Measurements from ENCODE around the gene TOGARAM2. TPM values are rescaled to one million over a fixed set of nuclear protein-coding genes. Genes with fewer than 3 reads are reported as not detected.

The TOGARAM2 gene
- total and polyA plus RNA-seq, 10 donors = 3.0 to 19.9 (median 8.6) TPM

DNA sequence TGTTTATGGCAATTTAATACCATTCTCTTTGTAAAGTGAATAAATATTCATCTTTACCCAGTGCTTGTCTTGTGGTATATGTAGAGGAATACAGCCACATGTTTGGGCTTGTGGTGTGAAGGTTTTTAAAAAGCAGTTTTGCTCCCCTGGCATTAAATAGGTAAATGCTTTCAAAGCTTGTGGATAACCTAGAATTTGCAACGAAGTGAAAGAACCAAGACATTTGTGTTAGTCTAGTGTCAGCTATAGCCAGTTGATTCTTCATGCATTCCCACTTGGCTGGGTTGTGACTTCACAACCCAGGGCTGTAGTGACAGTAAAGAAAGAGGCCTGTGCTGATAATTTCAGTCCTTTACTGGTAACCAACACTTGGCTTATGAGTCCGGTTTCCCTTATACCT, 32.9 kb upstream of the TOGARAM2 start:
- no peaks in the 10 kb centered on the region for H3K27me3 ChIP-seq (replicated peaks in 1 of 7)
- TF ChIP-seq POLR2A (IDR thresholded peaks at IDR 0.05) (no peak), POLR2AphosphoS5 (IDR thresholded peaks at IDR 0.05) (no peak)
- TF ChIP-seq, protein P1, sequence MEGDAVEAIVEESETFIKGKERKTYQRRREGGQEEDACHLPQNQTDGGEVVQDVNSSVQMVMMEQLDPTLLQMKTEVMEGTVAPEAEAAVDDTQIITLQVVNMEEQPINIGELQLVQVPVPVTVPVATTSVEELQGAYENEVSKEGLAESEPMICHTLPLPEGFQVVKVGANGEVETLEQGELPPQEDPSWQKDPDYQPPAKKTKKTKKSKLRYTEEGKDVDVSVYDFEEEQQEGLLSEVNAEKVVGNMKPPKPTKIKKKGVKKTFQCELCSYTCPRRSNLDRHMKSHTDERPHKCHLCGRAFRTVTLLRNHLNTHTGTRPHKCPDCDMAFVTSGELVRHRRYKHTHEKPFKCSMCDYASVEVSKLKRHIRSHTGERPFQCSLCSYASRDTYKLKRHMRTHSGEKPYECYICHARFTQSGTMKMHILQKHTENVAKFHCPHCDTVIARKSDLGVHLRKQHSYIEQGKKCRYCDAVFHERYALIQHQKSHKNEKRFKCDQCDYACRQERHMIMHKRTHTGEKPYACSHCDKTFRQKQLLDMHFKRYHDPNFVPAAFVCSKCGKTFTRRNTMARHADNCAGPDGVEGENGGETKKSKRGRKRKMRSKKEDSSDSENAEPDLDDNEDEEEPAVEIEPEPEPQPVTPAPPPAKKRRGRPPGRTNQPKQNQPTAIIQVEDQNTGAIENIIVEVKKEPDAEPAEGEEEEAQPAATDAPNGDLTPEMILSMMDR (IDR thresholded peaks at IDR 0.05 in 8 of 11, conservative IDR thresholded peaks at IDR 0.05 in 3 of 11) = no peak
- H3K36me3 ChIP-seq = peaks cover 0 to 69% (median 51%) of the 10 kb centered on the region in 6 donors
- no peak for DNase-seq
- no peak overlapping the region for H3K27ac ChIP-seq
- WGBS, 5 donors = 91 to 98% (median 94%) methylated on average over 2 of the region's 2 CpGs
- peaks cover 0 to 18% (median 3%) of the 10 kb centered on the region in 6 donors for H3K4me1 ChIP-seq
- H3K9me3 ChIP-seq = peaks cover 0 to 11% (median 4%) of the 10 kb centered on the region in 8 donors
- H3K4me3 ChIP-seq = no peak overlapping the region
- intact Hi-C loops (cut with DNase I; ENCODE audit: low total_unique reads) = no loop called here

DNA sequence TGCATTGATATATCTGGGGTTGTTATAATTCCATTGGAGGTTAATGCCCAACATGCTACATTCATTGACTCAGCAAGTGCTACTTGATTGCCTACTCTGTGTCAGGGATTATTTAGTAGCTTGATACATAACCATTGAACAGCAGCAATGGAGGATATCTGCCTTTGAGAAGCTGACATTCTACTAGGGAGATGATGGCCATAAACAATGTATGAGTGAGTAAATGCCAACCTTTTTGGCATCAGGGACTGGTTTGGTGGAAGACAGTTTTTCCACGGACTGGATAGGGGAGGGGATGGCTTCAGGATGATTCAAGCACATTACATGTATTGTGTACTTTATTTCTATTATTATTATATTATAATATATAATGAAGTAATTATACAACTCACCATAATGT, 31.9 kb upstream of the TOGARAM2 start:
- Histone ChIP-seq H3K4me3 (no peak overlapping the region), H3K27ac (no peak overlapping the region), H3K9me3 (peaks cover 0 to 11% (median 4%) of the 10 kb centered on the region in 8 donors), H3K4me1 (peaks cover 0 to 23% (median 3%) of the 10 kb centered on the region in 6 donors), H3K36me3 (peaks cover 0 to 59% (median 44%) of the 10 kb centered on the region in 6 donors), H3K27me3 (replicated peaks in 1 of 7) (no peaks in the 10 kb centered on the region)
- TF ChIP-seq POLR2A (IDR thresholded peaks at IDR 0.05) (no peak), POLR2AphosphoS5 (IDR thresholded peaks at IDR 0.05) (no peak)
- TF ChIP-seq, protein P1 (IDR thresholded peaks at IDR 0.05 in 8 of 11, conservative IDR thresholded peaks at IDR 0.05 in 3 of 11) = no peak
- intact Hi-C loops (cut with DNase I; ENCODE audit: low total_unique reads) = no loop called here
- 90 to 100% (median 100%) methylated on average over 1 of the region's 1 CpG for WGBS, 5 donors
- no peak for DNase-seq

DNA sequence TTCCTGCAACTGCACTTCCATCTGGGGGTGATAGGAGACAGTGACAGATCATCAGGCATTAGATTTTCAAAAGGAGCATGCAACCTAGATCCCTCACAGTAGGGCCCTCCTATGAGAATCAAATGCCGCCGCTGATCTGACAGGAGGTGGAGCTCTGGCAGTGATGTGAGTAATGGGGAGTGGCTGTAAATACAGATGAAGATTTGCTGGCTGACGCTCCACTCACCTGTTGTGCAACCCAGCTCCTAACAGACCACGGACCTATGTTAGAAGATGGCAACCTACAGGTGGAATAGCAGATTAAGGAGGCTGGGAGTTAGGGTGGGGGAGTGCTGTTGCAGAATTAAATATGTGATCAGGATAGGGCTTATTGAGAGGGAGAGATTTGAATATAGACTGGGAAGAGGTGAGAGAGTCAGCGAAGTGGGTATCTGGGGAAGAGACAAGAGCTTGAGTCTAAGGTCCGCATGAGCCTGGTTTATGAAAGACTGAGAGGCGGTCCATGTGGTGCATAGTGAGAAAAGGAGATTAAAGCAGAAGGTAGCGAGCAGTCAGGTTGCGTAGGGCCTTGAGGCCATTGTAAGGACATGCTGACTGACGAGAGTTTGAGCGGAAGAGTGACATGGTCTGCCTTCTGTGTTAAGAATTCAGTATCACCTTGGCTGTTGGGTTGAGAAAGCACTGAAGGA, 31.3 kb upstream of the TOGARAM2 start:
- Histone ChIP-seq H3K4me1 (peaks cover 0 to 23% (median 3%) of the 10 kb centered on the region in 6 donors), H3K27ac (peak overlapping the region in 1 of 8 donors; percentile 87), H3K27me3 (replicated peaks in 1 of 7) (no peaks in the 10 kb centered on the region), H3K4me3 (no peak overlapping the region), H3K9me3 (peaks cover 0 to 11% (median 4%) of the 10 kb centered on the region in 8 donors), H3K36me3 (peaks cover 0 to 53% (median 38%) of the 10 kb centered on the region in 6 donors)
- TF ChIP-seq POLR2AphosphoS5 (IDR thresholded peaks at IDR 0.05) (no peak), POLR2A (IDR thresholded peaks at IDR 0.05) (no peak)
- TF ChIP-seq, protein P1 (IDR thresholded peaks at IDR 0.05 in 8 of 11, conservative IDR thresholded peaks at IDR 0.05 in 3 of 11) = no peak
- no peak for DNase-seq
- intact Hi-C loops (cut with DNase I; ENCODE audit: low total_unique reads) = no loop called here
- 85 to 90% (median 89%) methylated on average over 11 of the region's 11 CpGs for WGBS, 5 donors

DNA sequence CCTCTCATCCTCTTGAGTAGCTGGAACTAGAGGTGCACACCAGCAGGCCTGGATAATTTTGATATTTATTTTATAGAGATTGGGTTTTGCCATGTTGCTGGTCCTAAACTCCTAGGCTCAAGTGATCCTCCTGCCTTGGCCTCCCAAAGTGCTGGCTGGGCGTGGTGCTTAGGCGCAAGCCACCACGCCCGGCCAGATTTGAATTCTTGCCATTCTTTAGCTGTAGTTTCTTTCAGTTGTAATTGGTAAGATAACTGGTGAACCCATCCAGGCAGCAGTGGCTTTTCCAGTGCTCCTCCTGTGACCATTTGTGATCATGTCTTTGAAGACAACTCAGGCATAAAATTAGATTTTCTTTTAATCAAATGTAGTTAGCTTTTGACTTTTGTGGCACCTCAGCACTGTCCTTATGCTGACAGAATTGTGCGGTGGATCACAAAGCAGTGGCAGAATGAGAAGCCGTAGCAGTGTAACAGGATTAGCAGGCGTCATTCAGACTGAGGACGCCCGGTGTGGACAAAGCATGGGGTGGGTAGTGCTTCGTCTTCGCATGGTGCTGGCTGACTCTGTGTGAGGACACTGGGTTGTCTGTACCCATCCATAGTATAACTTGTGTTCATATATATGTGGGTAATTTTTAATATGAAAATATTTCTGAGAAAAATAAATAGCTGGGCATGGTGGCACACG, 30.0 kb upstream of the TOGARAM2 start:
- Histone ChIP-seq H3K4me1 (peaks cover 0 to 25% (median 3%) of the 10 kb centered on the region in 6 donors), H3K4me3 (no peak overlapping the region), H3K36me3 (peaks cover 0 to 40% (median 26%) of the 10 kb centered on the region in 6 donors), H3K9me3 (peaks cover 0 to 11% (median 4%) of the 10 kb centered on the region in 8 donors), H3K27ac (peak overlapping the region in 4 of 8 donors; percentile 20 to 87 (median 74)), H3K27me3 (replicated peaks in 1 of 7) (no peaks in the 10 kb centered on the region)
- DNase-seq = no peak
- 95 to 97% (median 96%) methylated on average over 12 of the region's 12 CpGs for WGBS, 5 donors
- intact Hi-C loops (cut with DNase I; ENCODE audit: low total_unique reads) = no loop called here
- no peak for TF ChIP-seq POLR2A (IDR thresholded peaks at IDR 0.05)
- TF ChIP-seq, protein P1 (IDR thresholded peaks at IDR 0.05 in 8 of 11, conservative IDR thresholded peaks at IDR 0.05 in 3 of 11) = no peak
- no peak for TF ChIP-seq POLR2AphosphoS5 (IDR thresholded peaks at IDR 0.05)
